ENCODE measurements around the gene KLRF2.

DNA sequence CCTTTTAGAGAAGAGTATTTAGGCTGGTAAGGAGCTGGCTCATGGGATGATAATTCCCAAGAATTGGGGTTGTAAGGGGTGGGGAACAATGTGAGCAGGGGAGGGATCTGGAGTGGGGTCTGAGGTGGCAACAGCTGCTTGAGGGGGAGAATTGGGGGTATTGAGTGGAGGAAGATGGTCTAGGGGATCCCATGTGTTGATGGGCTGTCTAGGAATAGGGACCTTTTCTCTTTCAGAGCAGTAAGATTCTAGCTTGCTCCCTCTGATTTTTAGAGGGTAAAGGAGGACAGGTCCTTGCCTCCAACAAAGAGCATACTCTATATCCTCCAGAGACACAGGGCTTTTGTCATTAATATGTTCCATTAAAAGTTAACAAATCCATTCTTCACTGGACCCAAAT, 28.4 kb downstream of the KLRF2 start:
- TF ChIP-seq, protein P1, sequence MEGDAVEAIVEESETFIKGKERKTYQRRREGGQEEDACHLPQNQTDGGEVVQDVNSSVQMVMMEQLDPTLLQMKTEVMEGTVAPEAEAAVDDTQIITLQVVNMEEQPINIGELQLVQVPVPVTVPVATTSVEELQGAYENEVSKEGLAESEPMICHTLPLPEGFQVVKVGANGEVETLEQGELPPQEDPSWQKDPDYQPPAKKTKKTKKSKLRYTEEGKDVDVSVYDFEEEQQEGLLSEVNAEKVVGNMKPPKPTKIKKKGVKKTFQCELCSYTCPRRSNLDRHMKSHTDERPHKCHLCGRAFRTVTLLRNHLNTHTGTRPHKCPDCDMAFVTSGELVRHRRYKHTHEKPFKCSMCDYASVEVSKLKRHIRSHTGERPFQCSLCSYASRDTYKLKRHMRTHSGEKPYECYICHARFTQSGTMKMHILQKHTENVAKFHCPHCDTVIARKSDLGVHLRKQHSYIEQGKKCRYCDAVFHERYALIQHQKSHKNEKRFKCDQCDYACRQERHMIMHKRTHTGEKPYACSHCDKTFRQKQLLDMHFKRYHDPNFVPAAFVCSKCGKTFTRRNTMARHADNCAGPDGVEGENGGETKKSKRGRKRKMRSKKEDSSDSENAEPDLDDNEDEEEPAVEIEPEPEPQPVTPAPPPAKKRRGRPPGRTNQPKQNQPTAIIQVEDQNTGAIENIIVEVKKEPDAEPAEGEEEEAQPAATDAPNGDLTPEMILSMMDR (IDR thresholded peaks at IDR 0.05), result no peak
- no peak for TF ChIP-seq POLR2A (IDR thresholded peaks at IDR 0.05)

Data from transverse colon (tissue), 3 donors.